Stimulated activated CD8-positive, alpha-beta memory T cell treated with anti-CD3 and anti-CD28 coated beads, Interleukin-12 subunit alpha, Interleukin-12 subunit beta, amount 100 ng/mL, for 24 hours (primary cell): Measurements from ENCODE around the gene EMC8.

ENCODE experiments used
- DNase-seq: peaks from one replicate; pipeline ENCODE4 v3.0.0-alpha.2; 2020; ENCODE audit errors: extremely low read depth

EMC8 gene

DNA sequence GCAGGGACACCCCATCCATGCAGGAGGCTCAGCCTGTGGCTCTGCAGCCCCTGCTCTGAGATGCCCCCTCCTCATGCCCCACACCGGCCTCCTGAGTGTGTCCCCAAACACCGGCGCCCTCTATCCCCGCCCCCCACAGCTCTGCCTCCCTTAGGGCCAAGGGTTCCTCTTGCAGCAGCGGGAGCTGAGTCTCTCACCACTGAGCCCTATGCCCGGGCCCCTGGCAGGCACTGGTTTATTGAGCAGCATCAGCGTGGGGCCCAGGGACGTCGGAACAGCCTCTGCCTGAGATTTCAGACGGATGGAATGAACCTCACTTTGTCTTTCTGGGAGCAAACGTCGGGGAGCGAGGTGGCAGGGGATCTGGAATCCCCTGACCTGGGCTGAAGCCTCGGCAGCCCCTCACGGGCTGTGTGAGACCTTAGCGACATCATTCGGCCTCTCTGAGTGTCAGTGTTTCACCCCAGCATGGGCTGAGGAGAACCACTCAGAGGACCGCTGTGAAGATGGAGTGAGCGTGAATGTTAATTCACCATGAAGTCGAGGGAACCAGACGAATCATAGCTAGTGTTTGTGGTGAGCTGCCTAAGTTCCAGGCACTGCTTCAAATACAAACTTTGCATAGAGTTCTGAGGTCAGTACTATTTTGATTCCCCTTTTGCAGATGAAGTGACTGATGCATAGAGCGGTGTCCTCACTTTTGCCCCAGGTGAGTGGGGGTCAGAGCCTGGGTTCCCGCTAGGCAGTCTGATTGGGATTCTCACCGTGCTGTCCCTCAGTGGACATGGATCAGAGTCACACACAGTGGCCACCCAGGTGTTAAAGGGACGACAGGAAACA, 43.2 kb downstream of the EMC8 start:
- DNase-seq = no peak

DNA sequence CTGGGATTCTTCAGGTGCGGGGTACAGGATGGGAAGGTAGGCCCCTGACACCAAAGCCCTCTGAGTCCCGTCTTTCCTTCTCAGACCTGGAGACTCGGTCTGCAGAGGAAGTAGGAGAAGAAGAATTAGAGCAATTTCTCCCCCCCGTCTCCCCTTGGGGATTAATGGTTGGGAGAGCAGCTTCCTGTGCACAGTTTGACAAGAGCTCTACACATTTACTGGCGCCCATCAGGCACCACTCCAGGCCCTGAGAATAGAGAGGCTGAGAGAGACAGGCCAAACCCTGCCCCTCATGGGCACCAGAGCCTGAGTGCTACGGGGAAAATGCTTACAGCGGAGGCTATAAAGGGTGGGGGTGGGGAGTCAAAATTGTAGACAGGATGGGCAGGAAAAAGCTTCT, 44.9 kb downstream of the EMC8 start:
- no peak for DNase-seq

DNA sequence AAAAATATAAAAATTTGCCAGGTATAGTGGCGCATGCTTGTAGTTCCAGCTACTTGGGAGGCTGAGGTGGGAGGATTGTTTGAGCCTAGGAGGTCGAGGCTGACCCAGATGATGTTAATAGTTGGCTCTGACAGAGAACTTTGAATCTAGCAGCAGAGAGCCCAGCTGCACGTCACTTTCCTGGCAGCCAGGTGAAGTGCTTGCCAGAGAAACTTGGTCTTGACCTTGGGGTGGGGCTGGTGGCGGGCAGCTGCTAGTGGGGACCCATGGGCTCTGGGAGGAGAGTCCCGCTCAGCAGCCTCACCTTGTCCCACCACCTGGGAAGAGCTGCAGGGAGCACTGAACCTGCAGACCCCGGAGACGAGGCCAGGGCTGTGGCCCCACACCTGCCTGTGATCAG, 45.4 kb downstream of the EMC8 start:
- no peak for DNase-seq

DNA sequence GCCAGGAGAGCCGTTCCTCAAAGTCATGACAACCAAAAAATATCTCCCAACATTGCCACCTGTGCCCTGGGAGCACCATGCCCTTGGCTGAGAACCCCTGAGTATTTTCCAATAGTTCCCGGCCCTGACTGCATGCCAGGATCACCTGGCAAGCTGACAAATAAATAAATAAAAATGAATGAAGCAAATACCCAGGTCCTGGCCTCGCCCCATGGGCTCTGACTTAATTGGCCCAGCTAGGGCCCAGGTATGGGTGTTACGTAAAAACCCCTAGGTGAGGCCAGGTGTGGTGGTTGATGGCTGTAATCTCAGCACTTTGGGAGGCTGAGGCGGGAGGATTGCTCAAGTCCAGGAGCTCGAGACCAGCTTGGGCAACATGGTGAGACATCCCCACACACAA, 45.8 kb downstream of the EMC8 start:
- no peak for DNase-seq

DNA sequence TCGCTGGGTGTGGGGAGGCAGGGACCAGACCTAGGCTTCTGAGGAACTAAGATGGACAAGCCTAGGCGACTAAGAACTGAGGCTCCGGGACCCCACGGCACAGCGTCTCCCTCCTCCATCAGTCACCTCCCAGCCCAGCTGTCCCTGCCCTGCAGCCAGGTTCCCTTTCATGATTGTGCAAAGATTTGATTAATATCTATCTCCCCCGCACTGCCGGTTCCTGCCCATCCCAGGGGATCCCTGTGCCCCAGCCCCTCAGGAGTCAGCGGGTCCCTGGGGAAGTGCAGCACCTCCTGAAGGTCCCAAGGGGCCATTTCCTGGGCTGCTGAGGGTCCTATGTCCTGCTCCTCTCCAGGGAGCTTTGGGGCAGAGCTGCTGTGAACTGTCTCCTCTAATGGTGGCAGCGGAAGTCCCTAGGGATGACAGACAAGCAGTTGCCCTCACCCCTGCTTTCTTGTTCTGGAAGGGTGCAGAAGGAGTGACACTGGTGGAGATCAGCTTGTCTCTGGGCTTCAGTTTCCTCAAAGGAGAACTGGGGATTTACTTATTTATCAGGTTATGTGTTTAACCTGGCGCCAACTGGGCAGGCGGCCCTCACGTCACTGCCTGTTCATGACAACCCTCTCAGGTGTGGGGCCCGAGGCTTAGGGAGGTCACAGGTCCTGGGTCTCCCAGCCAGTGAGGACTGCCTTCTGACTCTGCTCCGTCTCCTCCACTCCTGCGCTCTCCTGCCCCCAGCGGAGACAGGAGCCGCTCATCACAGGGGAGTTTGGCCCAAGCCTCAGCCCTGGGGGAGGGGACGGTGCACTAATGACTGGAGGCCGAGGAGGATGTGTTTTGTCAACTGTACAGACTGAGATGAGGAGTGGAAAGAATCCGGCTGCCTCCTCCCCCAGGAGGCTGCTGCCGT, 46.6 kb downstream of the EMC8 start:
- DNase-seq = no peak

DNA sequence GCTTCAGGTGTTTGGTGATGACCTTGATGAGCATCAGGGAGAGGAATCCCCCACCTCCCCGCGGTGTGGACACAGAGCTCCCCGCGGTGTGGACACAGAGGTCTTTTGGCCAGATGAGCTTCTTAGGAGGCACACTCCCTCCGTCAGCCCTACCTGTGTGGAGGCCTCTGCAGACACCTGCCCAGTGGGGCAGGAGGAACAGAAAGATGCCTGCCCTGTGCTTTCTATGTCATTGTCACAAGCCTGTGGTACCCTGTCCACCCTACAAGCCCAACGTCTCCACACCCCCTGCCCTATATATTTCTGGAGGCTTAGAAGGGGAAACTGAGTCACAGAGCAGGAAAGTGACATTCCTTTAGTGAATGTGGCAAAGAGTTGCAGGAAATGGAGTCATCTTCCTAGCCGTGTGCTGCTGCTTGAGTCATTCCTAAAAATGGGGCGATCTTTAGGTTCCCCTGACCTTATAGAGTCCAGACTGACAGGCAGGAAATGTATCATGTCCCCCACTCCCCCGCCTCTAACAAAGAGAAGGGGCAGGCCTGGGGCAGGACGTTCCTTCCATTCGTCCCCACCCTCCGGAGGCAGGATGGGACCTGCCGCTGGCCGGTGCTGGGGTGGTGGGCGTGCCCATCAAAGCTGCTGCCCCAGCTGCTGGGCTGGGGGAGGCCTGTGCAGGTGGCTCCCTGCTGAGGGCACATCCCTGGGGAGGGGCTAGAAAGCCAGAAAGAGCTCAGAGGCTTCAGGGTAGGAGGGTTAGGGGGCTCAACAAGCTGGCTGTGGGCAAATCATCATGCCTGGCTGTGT, 47.4 kb downstream of the EMC8 start:
- DNase-seq = no peak

DNA sequence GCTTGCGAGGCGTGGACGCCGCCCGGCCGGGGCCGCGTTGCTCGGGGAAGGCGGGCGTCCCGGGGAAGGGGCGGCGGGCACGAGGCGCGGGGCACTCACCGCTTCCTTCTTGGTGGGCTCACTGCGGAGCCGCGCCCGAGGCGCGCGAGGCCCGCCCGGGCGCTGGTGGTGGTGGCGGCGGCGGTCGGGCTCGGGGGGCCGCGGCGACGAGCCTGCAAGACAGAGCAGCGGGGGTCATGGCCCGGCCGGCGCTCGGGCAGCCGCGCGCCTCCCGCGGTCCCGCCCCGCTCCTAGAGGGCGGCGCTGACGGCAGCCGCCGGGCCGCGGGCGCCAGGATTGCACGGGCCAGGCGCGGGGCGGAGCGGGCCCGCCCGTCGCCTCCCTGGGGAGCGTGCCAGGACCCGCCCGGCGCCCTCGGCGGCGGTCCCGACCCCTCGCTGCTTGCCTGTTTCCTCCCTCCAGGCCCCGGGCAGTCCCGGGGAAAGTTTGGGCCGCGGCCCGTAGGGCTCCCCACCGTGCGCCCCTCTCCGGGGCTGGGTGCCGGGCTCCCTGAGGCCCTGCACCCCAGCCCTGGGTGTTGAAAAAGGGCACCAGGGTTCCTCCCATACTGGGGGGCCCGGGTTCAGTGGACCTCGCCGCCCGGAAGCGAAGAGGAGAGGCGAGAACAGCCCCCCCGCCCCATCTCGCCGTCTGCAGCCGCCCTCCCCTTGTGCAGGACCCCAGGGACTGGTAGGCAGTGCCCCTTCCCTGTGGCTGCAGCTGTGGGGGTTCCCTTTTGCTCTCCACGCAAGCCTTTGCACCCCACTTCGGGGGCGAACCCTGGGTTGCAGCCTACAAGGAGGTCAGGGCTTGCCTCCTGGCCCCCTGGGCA, 48.3 kb downstream of the EMC8 start, which contains the start of gene C16orf74:
Gene C16orf74 (minus strand): TSS at position 270 of the 871 bp plus-strand sequence. CDS start 15,879 bp downstream, outside the sequence.
- no peak for DNase-seq

DNA sequence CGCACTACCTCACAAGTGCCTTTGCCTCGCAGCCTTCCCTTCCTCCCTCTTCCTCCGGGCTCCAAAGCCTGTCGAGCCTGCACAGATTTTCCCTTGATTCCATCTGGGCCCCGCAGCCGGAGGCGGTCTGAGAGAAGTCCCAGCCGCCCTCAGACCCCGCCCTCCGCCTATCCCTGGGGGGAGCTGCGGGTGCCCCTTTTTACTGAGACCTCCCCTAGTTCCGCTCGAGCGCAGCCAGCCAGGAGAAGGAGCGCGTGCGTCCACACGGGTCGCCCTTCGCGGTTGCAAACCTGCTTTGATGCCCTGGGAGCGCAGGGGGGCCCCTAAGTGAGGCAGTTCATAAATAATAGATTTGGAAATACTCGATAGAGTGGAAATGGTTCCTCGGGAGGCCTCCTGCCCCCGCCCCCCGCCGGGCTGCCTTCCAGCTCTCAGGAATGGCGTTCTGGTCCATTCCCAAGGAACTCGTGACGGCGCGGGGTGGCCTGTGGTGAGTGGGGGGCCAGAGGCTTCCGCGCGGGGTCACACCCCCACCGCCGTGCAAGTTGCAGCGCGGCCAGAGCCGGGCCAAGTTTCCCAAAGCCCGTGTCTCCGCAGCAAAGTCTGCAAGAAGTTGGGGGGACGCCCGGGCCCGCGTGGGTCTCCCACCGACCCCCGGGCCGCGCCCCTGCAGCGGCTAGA, 49.1 kb downstream of the EMC8 start:
- no peak for DNase-seq

DNA sequence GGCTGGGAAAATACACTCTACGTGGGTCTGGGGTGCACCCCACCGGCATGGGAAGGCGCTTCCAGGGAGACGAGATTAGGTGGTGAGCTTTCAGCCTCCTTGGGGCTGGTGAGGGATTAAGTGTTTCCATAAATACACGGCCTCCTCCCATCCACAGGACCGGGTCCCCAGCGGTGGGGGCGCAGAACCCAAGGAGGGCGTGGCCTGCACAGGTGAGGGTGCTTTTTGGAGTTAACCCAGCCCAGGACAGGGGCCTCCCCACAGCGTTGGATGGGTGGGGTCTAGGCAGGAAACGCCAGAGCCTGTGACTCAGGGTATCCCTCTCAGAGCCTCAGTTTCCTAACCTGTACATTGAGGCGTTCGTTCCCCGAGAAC, 49.6 kb downstream of the EMC8 start:
- DNase-seq = no peak

DNA sequence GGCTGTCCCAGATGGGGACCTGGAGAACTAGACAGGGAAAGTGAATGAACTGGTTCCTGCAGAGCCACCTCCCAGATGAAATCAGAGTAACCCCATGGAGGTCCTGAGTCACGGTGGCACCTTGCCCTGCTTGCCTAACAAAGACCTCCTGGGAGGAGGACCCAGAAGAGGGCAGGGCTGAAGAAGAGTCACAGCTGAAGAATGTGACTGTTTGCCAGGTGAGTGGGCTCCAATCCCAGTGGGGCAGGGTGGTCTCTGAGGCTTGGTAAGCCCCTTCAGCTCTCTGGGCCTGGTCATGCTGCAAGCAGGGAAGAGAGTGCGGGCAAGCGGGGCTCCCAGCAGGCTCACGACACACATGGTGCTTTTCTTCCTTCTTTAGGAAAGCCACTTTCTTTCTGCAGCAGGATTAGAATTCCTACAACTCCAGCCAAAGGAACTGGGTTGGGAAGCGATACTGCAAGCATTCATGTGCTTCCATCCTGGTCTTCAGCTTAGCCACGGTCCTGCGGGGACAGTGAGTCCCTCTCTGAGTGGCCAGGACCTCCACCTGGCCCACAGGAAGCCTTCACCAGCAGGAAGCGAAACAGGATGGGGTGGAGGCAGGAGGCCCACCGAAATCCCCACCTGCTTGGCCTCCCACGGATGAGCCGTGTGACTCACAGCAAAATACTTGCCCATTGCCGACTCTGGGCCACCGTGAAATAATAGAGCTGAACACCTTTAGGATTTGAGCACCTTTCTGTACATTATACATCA, 52.7 kb downstream of the EMC8 start:
- no peak for DNase-seq

DNA sequence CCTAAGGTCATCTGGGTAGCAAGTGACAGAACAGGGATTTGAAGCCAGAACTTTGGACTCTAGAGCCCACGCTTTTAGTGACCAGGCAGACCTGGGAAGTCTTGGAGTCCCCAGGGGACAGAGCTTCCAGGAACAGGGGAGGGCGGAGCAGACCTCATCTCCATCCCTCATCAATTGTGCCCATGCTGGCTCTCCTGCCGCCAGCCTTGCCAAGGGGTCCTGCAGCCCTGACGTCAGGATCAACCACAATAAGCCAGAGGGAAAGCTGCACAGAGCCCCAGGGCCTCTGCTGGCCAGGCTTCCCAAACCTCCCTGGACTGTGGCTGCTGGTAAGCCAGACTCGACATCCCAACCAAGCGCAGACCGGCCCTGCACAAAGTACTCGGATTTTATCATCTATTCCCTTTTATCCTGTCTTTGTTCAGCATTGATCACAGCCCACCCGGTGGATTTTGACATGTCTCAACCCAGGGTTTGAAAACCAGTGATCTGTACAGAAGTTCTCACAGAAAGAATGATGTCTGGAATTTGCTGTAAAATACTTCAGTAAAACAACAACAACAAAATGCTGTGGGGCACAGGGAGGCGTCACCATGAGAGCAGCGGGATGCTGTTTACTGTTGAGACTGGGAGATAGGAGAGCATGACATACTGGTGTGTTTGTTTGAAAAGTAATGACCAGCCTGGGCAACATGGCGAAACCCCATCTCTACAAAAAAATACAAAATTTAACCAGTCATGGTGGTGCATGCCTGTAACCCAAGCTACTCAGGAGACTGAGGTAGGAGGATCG, 60.2 kb downstream of the EMC8 start:
- no peak for DNase-seq

DNA sequence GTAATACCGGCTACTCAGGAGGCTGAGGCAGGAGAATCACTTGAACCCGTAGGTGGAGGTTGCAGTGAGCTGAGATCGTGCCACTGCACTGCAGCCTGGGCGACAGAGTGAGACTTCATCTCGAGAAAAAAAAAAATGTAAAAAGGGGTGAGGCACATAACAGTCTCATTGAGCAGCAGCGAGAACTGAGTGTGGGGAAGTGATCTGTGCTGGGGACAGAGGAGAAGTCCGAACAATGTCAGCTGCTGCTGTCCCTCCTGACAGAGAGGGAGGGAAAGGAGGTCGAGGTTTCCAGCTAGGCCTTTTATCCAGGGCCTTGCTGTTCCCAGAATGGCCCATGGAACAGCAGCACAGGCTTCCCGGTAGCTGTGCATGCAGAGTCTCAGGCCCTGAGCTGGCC, 62.4 kb downstream of the EMC8 start:
- no peak for DNase-seq

DNA sequence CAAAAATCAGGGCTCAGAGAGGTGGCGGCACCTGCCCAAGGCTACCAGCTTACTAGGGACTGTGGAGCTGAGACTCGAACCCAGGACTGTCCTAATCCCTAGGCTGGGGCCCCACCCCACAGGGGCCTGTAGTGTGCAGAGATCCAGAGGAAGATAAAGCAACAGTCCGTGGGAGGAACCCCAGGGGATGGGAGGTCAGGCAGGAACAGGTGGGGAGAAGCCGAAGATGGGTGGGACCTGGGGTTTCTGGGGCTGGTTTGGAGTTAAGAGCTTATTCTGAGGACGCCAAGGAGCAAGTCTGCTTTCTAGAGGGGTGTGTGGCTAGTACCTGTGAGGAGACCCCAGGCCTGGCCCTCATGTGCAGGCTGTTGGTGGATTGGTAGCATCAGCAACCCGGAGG, 63.4 kb downstream of the EMC8 start:
- no peak for DNase-seq

DNA sequence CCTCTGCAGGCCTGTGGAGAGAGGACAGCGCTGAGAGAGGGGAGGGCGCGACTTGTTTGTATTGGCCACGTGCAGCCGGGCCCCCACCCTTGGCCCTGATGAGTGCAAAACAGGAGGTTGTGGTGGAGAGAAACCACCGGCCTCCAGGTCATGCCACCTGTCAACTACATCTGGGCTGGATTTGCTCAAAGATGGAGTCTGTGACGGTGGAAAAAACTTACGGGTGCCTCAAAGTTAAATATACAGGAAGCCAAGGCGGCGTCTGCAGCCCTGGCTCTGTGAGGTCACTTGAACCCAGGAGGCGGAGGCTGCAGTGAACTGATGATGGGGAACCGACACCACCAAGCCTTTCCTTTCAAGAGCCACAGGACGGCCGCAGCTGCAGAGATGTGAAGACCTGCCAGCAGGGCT, 64.1 kb downstream of the EMC8 start:
- DNase-seq = no peak

DNA sequence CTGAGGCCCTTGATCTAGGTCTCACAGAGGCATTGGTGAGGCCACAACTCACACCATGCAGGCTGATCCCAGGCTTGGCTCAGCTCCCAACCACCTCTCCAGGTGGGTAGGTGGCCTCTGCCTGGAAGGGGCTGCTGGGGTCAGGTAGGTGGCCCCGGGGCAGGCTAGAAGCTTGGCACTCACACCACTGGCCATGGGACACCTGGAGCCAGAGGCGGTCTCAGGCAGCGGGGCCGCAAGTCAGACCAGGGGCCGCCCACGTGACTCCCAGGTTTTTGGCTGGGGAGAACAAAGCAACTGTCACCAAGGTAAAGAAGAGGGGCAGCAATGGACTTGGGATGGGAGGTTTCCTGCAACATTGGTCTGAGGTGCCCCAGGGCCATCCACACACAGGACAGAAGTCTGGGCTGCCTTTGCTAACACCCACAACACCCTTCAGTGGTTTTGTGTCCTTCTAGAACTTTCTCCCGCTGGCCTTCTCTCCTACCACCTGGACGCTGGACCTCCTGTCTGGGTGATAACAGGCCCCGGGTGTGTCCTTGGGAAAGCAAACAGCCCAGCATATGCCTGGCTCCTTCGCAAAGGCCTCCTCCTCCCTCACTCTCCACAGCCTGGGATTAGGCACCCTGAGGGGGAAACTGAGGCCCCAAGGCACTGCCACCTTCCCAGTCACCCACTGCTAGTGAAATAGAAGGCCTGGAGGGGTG, 64.9 kb downstream of the EMC8 start:
- DNase-seq = no peak

DNA sequence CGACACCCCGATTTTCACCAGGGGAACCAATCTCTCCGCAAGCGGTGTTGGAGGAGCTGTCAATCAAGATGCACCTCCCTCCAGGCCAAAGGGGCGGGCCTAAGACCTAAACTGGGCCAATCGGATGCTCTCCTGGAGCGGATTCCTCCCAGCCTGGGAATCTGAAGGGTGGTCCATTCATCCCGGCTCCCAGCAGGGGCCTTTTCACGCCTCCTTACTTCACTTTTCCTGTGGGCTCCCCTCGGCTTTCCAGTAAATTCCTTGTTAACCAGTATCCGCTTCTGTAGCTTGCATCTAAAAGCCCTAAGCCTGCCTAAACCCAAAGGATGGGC, 65.5 kb downstream of the EMC8 start:
- no peak for DNase-seq

DNA sequence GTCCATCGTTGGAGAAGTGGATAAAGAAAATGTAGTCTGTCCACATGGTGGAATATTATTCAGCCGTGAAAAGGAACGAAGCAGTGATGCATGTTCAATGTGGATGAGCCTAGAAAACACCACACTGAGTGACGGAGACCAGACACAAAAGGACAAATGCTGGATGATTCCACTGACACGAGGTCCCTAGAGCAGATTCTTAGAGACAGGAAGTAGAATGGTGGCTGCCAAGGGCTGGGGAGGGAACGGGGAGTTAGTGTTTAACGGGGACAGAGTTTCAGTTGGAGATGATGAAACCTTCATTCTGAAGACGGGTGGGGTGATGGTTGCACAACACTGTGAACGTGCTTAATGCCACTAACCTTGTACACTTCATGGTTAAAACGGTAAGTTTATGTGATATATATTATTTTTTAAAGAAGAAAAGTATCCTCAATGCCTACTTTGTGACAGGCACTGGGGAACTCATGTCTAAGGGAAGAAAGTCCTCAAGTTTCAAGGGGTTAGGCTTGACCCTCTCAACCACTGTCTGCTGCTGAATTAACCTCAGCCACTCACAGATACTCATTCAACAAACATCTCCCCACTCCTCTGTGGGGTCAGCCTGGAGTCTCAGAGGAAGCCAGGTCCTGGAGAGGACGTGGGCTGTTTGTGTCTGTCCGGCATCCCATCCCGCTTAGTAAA, 66.0 kb downstream of the EMC8 start:
- DNase-seq = no peak

DNA sequence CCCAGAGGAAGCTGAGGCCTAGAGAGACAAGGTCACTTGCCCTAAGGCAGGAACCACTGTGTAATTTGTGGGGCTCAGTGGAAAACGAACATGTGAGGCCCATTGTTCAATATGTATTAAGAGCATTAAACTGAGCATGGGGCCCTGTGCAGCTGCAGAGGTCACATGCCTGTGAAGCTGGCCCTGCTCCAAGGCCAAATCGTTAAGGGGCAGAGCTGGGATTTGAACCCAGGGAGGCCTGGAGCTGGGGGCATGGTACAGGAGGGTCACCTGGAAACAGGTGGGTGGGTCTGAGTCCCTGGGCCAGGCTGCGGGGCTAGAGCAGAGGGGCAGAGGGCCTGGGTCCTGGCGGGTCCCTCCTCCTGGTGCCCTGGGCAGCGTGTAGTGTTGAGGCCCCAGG, 68.2 kb downstream of the EMC8 start:
- DNase-seq = no peak
